HUES64 (cell line): ENCODE measurements around the gene RAB19.

Source experiments
- H3K27ac ChIP-seq: 2 replicates; pipeline ENCODE4 v1.7.0; 2013; ENCODE audit warnings: low read depth, low read length, inconsistent platforms
- H3K27me3 ChIP-seq: 2 replicates; pipeline ENCODE4 v1.6.1; 2013; ENCODE audit warnings: mild to moderate bottlenecking, low read length; ENCODE audit not compliant: insufficient read depth
- H3K36me3 ChIP-seq: 2 replicates; pipeline ENCODE4 v1.6.1; 2013; ENCODE audit warnings: mild to moderate bottlenecking, low read length; ENCODE audit not compliant: insufficient read depth
- H3K4me1 ChIP-seq: 2 replicates; pipeline ENCODE4 v1.6.1; 2013; ENCODE audit warnings: mild to moderate bottlenecking, low read length, moderate library complexity; ENCODE audit not compliant: insufficient read depth
- H3K4me3 ChIP-seq: 2 replicates; pipeline ENCODE4 v1.5.1; 2013; ENCODE audit warnings: mild to moderate bottlenecking, low read length, moderate library complexity
- H3K9ac ChIP-seq: 2 replicates; pipeline ENCODE4 v1.6.1; 2013; ENCODE audit warnings: mild to moderate bottlenecking, low read depth, low read length
- H3K9me3 ChIP-seq: 2 replicates; pipeline ENCODE4 v1.6.1; 2013; ENCODE audit warnings: low read depth, low read length; ENCODE audit not compliant: insufficient read depth
- WGBS: fragments of 150-250, 120-280 bp; methylation state at CpG from one replicate; pipeline ENCODE4 v1.1.7; 2013; ENCODE audit warnings: missing lambda C conversion rate; 5-methylcytosine and 5-hydroxymethylcytosine counted together

RAB19 gene

DNA sequence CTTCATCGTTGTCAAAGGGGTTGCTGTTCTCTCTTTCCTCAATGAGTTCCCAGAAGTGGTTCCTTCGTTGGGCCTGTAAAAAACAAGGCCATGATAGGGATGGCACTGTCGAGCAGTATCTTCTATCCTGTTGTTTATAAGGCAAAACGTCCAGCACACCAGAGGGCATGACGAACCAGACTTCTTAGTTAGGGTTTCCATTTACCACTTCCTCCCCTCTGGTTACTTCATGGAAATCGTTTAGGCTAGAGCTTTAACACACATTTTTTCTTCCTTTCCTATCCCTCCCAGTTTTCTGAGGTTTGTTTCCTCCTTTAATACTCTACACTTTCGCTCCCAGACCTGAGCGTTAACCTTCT is 50.8 kb downstream of the RAB19 start:
- Histone ChIP-seq H3K27ac (peak overlapping the region; percentile 97; the same call in 1 of the 2 replicates), H3K9ac (0 out of 2 replicates have a peak overlapping the region, but pooled peaks have one; percentile 23), H3K9me3 (no peaks in the 10 kb centered on the region), H3K4me3 (no peak overlapping the region), H3K27me3 (no peaks in the 10 kb centered on the region), H3K36me3 (peaks cover 67% of the 10 kb centered on the region), H3K4me1 (peaks cover 55% of the 10 kb centered on the region)
- WGBS: 95% methylated on average over 8 of the region's 8 CpGs

DNA sequence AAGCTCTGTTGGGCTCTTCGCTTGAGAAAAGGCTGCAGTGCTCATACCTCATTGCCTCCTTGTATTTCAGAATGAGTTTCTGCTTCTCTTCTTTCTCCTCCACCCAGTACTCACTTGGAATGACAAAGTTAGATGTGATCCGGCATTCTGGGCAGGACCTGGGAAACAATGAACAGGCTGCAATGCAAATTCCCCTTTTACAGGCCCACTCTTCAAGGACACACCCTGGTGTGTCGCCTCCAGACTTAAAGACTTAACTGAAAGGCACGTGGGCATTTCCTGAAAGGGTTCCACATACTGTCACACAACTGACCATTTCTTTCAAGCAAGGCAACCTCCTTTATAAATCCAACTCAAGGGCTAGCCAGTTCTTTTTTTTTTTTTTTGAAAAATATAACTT is 51.9 kb downstream of the RAB19 start:
- 21% methylated on average over 4 of the region's 4 CpGs for WGBS
- Histone ChIP-seq H3K27ac (peak overlapping the region; percentile 97), H3K4me3 (no peak overlapping the region), H3K4me1 (peaks cover 54% of the 10 kb centered on the region), H3K36me3 (peaks cover 75% of the 10 kb centered on the region), H3K9me3 (no peaks in the 10 kb centered on the region), H3K9ac (peak overlapping the region; percentile 23; the same call in 1 of the 2 replicates), H3K27me3 (no peaks in the 10 kb centered on the region)

- Histone ChIP-seq H3K9ac (peak overlapping the region; percentile 30; the same call in 1 of the 2 replicates), H3K4me1 (peaks cover 49% of the 10 kb centered on the region), H3K27ac (peak overlapping the region; percentile 88), H3K4me3 (no peak overlapping the region), H3K27me3 (no peaks in the 10 kb centered on the region), H3K9me3 (no peaks in the 10 kb centered on the region), H3K36me3 (peaks cover 83% of the 10 kb centered on the region)
- 91% methylated on average over 9 of the region's 9 CpGs for WGBS
Measured at GRCh38 chr7:140456551-140457051, 52.7 kb downstream of the RAB19 start.

- H3K27me3 ChIP-seq: no peaks in the 10 kb centered on the region
- WGBS: 90% methylated on average over 1 of the region's 3 CpGs
- no peak overlapping the region for H3K27ac ChIP-seq
- no peak overlapping the region for H3K4me3 ChIP-seq
- no peaks in the 10 kb centered on the region for H3K9me3 ChIP-seq
- peaks cover 48% of the 10 kb centered on the region for H3K4me1 ChIP-seq
- H3K9ac ChIP-seq: no peak overlapping the region
- H3K36me3 ChIP-seq: peaks cover 88% of the 10 kb centered on the region
Measured at GRCh38 chr7:140458201-140458600, 54.3 kb downstream of the RAB19 start.

- WGBS: 89% methylated on average over 8 of the region's 8 CpGs
- H3K27me3 ChIP-seq: no peaks in the 10 kb centered on the region
- H3K9me3 ChIP-seq: no peaks in the 10 kb centered on the region
- H3K9ac ChIP-seq: no peak overlapping the region; the same call in 1 of the 2 replicates
- no peak overlapping the region for H3K4me3 ChIP-seq
- peaks cover 48% of the 10 kb centered on the region for H3K4me1 ChIP-seq
- H3K27ac ChIP-seq: 0 out of 2 replicates have a peak overlapping the region, but pooled peaks have one; percentile 3
- H3K36me3 ChIP-seq: peaks cover 85% of the 10 kb centered on the region
Measured at GRCh38 chr7:140458916-140459315, 55.1 kb downstream of the RAB19 start.

DNA sequence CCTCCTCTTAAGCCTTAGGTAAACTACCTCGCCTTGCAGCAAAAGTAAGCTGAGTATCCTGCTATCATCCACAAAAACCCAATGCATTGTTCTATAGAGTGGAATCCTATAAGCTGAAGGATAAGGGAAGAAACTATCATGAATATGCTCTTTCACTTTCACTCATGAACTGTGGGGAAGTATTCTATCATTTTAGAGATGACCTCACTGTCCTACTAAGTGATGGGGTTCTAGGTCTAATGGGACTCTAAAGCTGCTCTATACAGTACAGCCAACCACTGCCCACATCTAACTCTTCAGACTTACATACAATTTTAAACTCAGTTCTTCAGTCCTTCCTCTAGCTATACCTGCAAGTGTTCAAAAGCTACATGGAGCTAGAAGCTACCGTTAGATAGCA is 59.3 kb downstream of the RAB19 start:
- H3K9ac ChIP-seq: no peak overlapping the region
- H3K9me3 ChIP-seq: no peaks in the 10 kb centered on the region
- peaks cover 83% of the 10 kb centered on the region for H3K36me3 ChIP-seq
- H3K27me3 ChIP-seq: no peaks in the 10 kb centered on the region
- H3K4me3 ChIP-seq: no peak overlapping the region
- H3K4me1 ChIP-seq: peaks cover 16% of the 10 kb centered on the region
- WGBS: 93% methylated on average over 2 of the region's 2 CpGs
- no peak overlapping the region for H3K27ac ChIP-seq

DNA sequence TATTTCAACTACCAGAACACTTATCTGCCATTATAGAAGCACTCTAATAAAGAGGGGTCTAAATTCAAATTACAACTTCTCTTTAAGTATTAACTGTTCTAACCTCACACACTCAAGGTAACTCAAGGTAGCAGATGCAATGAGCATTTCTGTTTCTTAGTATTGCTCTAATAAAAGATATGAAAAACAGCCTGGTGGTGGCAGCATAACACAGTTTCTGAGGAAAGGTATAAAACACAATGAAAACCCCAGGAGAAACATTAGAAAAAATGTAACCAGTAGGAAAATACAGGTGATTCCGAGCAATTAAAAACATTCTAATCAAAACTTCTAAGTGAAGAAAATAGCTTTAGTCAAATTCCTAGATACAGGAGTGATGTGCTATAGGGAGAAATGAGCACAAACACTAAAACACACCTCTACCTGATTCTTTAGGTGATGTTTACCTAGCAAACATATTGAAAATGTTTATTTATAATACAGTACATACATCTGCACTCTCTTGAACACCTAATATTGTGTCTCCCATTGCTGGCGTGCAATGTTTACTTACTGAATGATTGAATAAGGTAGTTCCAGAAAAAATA is 72.0 kb downstream of the RAB19 start:
- H3K9me3 ChIP-seq: no peaks in the 10 kb centered on the region
- no peak overlapping the region for H3K27ac ChIP-seq
- H3K4me1 ChIP-seq: peaks cover 17% of the 10 kb centered on the region
- H3K27me3 ChIP-seq: no peaks in the 10 kb centered on the region
- no peak overlapping the region for H3K9ac ChIP-seq
- peaks cover 12% of the 10 kb centered on the region for H3K36me3 ChIP-seq
- H3K4me3 ChIP-seq: no peak overlapping the region
- 80% methylated on average over 1 of the region's 2 CpGs for WGBS

- peak overlapping the region; percentile 98 for H3K4me3 ChIP-seq
- H3K27ac ChIP-seq: no peak overlapping the region; the same call in 1 of the 2 replicates
- H3K9me3 ChIP-seq: no peaks in the 10 kb centered on the region
- no peaks in the 10 kb centered on the region for H3K27me3 ChIP-seq
- H3K36me3 ChIP-seq: peaks cover 3% of the 10 kb centered on the region
- 80% methylated on average over 11 of the region's 11 CpGs for WGBS
- H3K9ac ChIP-seq: no peak overlapping the region
- peaks cover 17% of the 10 kb centered on the region for H3K4me1 ChIP-seq
Measured at GRCh38 chr7:140476698-140477261, 72.9 kb downstream of the RAB19 start.
